HS-5 (cell line): ENCODE measurements around the gene ALDH7A1.
"Not testable (repeated sequence)": the region's sequence is repeated elsewhere in the genome, so short reads cannot be mapped to it uniquely, and the experiment has no call there.

ENCODE experiments used
- DNase-seq: peaks from one replicate; pipeline ENCODE4 v3.0.0-alpha.2; 2012; ENCODE audit warnings: low read depth

The ALDH7A1 gene

DNA sequence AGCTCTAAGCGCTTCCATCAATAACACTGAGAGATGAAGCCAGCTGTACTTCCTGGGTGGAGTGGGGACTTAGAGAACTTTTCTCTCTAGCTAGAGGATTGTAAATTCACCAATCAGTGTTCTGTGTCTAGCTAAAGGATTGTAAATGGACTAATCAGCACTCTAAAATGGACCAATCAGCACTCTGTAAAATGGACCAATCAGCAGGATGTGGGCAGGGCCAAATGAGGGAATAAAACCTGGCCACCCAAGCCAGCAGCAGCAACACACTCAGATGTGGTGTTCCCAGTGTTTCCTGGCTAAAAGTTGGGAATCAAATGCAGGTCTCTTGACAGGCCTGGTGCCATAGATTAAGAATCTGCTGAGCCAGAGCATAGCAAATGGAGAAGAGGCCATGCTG is 60.5 kb downstream of the ALDH7A1 start:
- no peak for DNase-seq

DNA sequence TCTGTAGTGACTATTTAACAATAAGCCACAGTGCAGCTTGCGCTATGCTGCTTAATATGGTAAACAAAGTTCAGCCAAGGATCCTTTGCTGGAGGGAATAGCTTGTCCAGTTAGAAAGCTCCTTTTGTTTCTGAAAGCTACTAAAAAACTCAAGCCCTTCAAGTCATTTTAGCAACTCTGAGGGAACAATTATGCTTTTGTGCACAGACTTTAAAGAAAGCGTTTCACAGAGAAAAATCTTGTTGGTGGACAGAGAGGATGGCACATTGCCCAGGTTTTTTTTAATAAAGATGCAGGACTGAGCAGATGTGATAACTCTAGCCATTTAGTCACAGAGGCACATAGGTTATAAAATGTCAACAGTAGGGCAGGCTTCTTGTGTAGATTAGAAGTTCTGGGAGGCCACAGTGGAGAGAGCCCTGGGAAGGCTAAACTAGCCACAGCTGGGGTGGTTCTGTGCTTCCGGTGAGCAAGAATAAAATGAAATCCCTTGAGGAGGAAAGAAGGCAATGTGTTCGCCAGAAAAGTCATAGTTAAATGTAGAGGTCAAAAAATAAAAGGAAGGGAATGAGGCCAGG is 63.4 kb downstream of the ALDH7A1 start:
- no peak for DNase-seq

DNA sequence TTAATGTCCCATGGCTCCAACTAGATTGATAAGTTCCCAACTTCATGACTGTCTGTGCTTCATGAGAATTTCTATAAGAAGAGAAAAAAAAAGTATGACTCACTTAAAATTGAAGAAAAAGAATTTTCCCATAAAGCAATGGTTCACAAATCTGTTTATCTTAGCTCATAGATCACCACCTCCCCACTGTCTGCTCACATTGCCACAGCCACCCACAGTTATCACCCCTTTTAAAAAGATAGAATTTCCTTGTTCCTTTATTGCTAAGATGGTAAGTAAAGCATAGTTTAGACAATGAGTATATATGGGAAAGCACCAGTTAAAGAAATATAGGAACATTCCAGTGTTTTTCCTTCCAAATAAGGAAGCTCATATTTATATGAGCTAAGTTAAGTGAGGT is 67.1 kb downstream of the ALDH7A1 start:
- peak; percentile 20 for DNase-seq

DNA sequence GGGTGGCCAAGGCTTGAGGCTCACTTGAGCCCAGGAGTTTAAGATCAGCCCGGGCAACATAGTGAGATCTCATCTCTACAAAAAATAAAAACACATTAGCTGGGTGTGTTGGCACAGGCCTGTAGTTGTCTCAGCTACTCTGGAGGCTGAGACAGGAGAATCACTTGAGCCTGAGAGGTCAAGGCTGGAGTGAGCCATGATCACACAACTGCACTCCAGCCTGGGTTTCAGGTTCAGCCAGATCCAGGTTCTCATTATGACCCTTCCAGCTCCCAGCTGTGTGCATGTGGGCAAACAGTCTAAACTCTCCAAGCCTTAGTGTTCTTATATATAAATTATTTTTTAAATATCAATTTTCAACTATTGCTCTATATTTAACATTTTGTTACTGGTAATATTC is 67.9 kb downstream of the ALDH7A1 start:
- no peak for DNase-seq

DNA sequence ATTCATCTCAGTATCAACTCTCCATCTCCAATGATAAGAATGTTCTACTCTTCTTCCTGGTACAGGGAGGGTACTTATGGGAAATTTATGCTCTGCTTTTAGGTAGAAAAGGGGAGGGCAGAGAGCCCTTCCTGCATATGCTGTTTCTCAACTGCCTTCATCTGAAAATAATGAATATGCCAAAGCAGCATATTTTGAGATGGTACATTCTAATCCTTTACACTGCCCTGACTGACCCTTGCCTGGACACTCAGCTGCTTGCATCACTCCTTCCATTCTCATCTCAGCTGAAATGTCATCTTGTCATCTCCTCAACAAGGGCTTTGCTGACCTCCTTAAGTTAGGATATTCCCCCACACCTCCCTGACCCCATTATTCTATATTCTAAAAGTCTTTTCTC is 68.5 kb downstream of the ALDH7A1 start:
- no peak for DNase-seq

DNA sequence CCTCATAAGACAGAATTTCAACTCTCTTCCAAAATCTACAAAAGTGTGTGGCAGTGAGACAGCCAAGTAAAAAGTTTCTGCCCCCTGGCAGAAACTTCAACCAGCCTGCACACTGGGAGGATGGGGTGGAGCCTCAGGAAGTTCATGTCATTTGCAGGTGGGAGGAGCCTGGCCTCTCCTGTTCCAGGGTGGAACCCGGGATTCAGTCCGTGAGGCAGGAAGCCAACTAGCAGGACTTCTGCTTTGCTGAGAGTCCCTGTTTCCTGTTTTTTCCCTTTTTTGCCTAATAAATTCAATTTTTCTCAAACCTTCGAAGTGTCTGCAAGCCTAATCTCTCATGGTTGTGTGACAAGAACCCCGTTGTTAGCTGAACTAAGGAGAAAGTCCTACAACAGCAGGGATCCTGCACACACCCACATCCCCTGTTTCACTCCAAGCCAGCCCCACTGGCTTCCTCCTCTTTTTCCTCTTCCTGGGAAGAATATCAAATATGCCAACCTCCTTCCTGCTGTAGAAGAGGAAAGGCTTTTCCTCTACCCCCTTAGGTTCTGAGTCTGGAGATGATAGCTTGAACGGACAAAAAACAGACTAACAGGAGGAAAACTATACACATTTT is 69.3 kb downstream of the ALDH7A1 start:
- no peak for DNase-seq

DNA sequence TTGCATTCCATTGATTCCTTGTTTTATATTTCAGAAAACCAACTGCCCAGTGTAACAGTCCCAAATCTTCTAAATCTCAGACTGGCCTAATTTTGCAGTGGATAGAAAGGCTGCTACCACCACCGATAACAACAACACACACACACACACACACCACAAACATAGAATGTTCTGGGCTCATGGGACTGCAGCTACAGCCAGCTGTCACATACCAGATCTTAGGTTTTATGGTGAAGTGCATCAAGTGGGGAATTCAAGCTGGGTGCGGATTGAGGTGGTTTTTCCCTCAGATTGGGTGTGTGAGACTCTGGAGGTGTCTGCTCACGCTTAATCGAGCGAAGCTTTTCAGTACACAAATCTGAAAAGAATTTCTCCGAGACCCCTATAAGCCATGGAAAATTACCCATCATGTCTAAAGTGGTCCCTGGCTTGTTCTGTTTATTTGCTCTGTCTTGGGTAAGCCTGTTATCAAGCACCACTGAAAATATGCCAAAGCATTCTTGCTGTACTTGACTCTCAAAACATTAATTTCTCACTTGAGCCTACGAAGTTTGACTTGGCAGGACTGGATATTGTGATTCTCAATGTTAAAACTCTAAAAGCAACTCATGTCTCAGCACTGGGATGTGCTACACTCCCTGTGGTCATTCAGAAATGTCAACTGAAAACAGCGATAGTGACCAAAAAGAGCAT is 71.1 kb downstream of the ALDH7A1 start:
- DNase-seq, result no peak

DNA sequence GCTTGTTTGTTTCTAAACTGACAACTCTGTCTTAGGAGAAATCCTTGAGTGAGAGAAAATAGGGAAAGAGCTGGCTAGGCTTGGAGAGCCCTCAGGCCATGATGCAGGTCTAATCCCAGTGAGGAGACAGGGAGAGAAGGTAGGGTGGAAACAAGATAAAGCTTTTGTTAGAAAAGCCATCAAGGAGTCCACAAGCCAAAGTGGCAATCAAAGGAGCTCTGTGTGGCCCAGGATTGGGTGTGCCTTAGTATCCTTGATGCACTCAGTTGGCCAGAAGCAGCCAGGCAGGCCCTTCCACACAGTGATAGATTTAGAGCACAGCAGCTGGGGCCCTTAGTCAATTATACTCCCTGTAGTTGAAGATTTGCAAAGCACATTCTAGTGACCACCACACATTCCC is 73.9 kb downstream of the ALDH7A1 start:
- no peak for DNase-seq

DNA sequence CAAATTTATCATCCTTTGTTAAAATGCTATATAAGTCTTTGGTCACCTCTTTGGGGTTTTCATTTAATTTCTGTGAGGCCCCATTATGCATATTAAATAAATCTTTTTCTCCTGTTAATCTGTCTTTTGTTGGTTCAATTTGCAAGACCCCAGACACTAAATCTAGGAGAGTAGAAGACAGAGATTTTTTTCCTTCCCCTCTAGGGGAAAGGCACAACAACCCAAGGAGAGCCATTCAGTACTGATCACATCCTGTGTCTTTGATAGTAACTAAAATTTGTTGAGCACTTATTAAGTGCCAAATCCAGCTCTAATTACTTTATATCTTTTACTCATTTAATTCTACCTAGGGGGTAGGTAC is 74.4 kb downstream of the ALDH7A1 start:
- DNase-seq, result no peak

DNA sequence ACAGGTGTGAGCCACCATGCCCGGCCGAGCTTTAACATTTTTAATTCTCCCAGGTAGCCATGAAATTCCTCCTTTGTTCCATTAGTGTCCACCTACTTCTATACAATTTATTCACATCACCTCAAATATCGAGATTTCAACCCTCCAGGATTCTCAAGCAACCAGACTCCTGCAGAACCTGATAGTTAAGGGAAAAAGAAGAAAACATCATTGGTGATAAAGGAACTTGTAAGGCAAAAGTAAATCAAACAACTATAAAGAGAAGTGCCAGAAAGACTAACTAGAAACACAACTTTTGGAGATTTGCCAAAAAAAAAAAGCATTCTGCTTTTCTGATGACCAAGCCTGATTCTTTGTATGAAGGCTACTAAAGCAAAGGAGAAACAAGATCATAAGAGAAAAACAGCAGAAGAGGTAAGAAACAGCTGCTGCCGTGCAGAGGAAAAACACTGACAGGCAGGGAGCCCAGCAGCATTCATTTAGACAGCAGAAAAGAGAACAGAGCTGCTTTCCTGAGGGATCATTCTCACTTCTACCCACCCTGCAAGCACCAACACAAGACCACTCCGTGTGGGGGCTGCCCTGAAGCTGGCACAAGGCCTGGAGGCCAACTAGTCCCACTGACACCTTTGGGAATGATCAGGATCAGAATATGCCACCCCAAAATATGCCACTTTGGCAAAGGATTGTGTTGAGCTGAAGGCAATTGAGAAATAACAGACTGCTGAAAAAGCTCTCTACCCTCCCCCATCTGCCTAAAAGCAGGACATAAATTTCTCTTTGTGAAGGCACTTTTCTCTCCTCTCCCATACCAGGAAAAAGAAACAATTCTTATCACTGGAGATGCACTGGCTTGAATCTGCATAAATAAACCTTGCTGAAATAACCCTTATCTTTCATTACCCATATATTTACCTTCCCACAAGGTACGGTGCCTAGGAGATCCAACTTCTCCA is 75.1 kb downstream of the ALDH7A1 start:
- DNase-seq, result no peak

DNA sequence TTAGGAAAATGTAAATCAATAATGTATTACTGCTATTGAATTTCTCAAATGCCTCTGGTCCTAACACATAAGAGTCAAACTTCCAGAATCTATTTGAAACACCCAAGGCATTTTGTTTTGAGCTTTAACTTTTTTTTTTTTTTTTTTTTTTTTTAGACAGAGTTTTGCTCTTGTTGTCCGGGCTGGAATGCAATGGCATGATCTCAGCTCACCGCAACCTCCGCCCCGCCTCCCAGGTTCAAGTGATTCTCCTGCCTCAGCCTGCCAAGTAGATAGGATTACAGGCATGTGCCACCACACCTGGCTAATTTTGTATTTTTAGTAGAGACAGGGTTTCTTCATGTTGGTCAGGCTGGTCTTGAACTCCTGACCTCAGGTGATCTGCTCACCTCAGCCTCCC is 75.8 kb downstream of the ALDH7A1 start:
- not testable (repeated sequence) for DNase-seq

DNA sequence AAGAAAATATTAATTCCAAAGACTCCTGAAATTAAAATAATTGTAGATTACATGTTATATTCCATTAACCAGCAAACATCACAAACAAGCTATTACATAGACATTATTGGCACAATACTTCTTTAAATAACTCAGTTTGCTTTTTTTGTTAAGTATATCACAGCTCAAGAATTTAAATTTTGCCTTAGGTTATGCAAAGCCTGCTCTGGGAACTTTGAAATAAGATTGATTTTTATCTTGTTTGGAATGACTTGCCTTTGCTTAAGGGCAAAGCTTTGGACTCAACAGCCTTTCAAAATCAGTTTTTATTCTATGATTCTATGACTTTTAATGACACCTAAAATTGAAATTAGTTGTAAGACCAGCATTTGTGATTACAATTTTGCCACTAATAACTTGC is 78.2 kb downstream of the ALDH7A1 start:
- no peak for DNase-seq

DNA sequence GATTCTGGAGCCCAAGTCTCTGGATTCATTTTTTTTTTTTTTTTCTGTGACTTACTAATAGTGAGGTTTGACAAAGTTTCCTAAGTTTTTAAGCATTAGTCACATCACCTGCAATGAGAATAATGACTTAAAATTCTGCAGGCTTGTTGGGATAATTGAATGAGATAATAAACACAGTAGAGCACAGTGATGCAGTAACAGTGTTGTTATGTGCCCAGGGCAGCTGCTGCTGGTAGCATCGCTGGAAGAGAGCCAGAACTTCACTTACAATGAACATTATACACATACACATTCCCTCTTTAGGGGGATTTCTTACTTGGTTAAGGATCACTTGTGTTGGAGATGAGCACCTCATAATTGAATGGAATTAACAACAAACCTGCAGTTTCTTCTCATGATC is 78.9 kb downstream of the ALDH7A1 start:
- DNase-seq, result no peak

DNA sequence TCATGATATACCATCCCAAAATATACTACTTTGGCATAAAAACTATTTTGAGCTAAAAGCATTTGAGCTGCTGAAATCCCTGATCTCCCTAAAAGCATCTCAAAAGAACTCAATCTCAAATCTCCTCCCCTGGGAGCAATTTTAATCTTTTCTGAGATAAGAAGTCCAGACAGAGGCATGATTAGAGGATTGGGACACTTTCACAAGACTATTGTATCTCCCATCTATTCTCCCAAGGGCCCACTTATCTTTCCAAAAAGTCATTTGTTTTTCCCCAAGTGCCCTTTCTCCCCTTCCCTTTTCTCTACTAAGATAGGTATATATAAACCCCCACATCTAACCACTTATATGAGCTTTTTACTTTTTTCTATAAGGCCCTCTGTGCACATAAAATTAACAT is 79.7 kb downstream of the ALDH7A1 start:
- DNase-seq, result no peak

DNA sequence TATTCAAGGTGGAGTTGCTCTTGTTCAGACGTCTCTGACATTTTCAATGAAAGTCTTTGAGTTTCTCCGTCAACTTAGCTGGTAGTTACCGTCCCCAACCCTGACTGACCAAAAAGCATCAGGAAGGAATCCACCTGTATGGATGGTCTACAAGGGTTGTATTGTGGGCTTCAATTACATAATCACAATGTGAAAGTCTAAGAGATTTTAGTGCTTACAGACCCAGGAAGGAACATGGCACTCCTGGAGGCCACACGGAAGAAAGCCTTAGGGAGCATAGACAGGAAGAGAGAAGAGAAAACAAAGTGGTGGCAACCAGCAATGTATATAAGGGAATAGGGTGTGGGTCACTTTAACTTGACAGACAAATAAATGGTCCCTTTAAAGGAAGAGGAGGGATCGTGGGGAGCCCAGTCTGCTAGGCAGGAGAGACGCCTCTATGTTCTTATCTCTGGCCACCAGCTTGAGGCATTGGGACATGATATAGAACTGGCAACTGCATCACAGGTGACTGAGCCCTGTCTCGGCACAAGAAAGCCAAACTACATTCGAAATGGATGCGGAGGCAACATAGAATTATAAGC is 80.4 kb downstream of the ALDH7A1 start:
- no peak for DNase-seq

DNA sequence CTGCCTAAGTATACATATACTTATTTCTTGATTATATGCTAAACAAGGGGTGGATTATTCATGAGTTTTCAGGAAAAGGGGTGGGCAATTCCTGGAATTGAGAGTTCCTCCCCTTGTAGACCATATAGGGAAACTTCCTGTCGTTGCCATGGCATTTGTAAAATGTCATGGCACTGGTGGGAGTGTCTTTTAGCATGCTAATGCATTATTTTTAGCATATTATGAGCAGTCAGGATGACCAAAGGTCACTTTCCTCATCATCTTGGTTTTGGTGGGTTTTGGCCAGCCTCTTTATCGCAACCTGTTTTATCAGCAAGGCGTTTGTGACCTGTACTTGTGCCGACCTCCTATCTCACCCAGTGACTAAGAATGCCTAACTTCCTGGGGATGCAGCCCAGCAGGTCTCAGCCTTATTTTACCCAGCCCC is 80.9 kb downstream of the ALDH7A1 start:
- no peak for DNase-seq

DNA sequence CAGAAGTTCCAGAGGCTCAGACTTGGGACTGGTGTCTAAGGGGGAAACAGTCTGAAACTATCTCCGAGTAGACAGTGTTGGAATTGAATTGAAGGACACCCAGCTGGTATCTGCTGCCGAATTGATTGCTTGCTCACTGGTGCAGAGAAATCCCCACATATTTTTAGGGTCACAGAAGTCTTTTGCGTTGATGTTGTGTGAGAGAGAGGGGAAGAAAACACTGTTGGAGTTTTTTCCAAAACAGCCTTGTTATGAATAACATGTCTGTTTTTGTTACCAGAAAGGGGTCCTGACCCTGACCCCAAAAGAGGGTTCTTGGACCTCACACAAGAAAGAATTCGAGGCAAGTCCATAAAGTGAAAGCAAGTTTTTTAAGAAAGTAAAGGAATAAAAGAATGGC is 81.3 kb downstream of the ALDH7A1 start:
- DNase-seq, result no peak

DNA sequence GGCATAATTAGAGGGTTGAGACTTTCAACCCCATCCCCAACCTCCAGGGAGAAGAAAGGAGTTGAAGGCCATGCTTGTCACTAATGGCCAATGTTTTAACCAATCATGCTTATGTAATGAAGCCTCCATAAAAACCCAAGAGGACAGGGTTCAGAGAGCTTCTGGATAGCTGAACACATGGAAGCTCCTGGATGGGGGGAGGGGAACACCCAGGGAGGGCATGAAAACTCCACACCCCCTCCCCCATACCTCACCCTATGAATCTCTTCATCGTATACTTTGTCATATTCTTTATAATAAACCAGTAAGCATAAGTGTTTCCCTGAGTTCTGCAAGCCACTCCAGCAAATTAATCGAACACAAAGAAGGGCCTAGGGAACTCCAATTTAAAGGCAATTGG is 81.7 kb downstream of the ALDH7A1 start:
- DNase-seq, result no peak

DNA sequence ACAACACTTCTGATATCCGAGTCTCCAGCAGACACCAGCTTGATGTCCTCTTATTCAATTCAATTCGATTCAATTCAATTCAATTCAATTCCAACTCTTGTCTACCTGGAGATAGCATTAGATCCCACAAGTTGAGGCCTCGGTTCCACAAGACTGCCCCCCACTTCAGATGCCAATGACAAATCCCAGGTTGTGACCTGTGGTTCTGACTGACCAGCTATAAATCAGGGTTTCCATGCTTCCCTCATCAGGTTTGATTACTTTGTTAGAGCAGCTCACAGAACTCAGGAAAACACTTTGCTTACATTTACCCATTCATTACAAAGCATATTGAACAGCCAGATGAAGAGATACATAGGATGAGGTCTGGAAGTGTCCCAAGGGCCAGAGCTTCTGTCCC is 82.6 kb downstream of the ALDH7A1 start:
- DNase-seq, result no peak

DNA sequence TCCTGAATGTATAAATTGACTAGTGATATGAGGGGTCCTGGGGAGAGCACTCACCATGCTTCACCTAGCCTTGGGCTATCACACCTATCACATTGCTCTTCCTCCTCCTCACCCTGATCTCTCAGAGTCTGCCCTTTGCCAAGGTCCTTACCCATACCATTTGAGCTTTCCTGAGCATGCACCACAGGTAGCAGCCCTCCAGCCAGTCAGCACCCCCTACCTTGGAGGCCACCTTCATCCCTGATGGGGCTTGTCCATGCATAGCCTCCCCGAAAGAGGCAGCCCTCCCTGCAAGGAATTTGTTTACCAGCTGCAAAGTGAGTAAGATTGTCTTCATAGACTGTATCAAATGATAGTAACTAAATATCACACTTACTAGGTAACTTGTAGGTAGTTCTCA is 83.1 kb downstream of the ALDH7A1 start:
- no peak for DNase-seq

DNA sequence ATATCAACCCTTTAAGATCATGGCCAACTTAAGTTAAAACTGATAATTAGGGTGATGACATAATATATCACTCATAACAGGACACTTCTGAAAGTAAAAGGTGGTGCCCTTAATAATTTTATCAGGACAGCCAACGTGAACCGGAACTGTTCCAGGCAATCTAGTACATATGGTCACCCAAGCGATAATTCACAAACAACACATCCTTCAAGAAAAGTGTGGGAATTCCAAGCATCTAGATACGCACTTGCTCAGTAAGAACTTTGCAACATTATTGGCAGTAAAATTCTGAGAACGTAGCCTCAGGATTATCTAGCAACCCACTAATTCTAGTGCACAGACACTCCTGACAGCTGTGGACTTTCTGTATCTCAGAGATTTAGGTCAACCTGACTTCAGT is 85.7 kb downstream of the ALDH7A1 start:
- DNase-seq, result no peak

DNA sequence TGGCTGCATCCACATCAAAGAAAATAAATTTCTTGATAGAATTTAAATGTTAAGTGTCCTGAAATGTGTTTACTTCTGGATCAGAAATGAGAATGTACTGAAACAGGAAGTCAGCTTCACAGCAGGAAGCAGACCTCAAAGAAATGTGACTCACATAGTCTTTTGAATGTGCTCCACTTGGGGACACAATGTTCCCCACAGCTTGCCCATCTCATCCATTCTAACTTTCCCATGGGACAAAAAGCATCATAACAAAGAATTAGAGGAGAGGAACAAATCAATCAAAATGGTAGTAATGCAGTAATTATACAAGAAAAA is 86.1 kb downstream of the ALDH7A1 start:
- DNase-seq, result no peak
